Smooth muscle cell of the brain vasculature (primary cell): ENCODE measurements around the gene PCYT1A.
A peak's percentile ranks its signal among the peaks of the same experiment; 100 is the strongest.
"Not testable (repeated sequence)": the region's sequence is repeated elsewhere in the genome, so short reads cannot be mapped to it uniquely, and the experiment has no call there.

Source experiments
- DNase-seq: peaks from one replicate; pipeline ENCODE4 v3.0.0-alpha.2; 2012; ENCODE audit warnings: low read depth, low spot score

PCYT1A gene

DNA sequence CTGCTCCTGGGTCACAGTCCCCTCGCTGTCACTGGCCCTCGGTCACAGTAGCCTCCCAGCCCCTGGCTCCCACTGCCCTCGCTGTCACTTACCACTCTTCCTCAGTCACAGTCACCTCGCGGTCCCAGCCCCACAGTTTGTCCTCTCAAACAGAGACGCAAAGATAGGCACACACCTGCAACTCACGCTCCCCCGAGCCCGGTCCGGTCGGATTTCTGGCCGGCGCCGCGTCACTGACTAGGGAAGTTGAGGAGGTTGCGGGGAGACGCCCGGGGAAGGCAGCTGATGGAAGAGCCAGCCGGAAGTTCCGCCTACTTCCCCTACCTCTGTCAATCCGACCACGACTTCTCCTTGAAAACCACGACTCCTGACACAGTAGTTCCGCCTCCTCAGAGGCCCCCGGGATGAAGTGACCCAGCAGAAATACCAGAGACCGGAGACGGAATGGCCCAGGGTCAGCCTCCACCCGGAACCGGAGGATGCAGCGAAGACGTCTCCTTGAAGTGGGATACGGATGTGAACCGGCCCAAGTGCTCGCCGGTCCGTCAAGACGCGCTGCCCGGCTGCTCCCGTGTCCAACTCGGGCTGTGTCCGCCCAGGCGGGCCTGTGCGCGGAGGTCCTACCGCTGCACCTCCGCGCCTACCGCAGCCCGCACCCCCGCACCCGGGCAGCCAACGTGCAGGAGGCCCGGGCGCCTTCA, at the start of gene PCYT1A:
Gene PCYT1A, minus strand, starts transcription at position 287 of the 701 bp plus-strand sequence. CDS start 17,195 bp downstream, outside the sequence.
- peak; percentile 79 for DNase-seq

DNA sequence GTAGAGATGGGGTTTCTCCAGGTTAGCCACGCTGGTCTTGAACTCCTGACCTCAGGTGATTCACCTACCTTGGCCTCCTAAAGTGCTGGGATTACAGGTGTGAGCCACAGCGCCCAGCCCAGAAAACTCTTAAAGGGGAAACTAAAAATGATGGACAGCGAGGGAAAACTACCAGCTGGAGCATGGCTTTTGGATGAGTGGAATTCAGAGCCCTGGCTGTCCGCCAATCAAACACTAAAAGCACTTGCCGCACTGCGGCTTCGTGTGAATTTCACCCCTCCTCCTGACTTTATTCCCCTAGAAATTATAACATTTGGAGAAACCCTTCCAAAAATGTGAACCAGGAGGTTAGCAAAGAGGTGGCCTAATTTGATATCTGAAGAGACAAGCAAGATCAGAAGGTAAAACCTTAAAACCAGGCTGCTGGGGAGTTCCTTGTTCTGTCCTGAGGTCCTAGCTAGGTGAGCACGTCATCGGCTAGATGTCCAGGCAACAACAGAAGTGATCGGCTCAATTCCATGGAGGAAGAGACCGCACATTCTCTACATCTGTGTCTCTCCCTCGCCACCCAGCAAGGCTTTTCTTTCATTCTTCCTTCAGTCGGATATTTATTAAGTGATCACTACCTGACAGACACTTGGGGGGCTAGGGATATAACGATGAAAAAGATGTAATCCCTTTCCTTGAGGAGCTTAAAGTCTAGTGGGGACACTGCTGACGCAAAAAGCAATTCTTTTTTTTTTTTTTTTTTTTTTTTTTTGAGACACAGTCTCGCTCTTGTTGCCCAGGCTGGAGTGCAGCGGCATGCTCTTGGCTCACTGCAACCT, 49.0 kb upstream of the PCYT1A start:
- DNase-seq: no peak

DNA sequence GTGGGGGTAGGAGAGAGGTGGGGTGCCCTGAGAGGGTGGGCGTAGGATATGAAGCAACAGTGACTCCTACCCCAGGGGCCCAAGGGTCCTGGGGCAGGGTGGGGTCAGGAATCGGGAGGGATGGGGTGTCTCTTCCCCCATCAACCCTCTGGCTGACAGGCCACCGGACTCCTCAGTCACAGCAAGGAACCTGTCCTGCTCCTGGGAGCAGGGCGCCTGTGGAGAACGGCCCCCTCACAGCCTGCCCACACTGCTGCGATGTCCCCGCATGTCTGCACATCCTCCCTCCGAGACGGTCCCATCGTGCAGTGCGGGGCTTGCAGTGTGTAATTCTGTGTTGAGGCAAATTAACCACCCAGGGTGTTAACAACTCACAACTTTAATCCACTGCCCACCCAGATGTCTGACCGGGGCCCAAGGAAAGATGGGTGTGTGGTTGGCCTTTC, 48.0 kb upstream of the PCYT1A start:
- DNase-seq: no peak

DNA sequence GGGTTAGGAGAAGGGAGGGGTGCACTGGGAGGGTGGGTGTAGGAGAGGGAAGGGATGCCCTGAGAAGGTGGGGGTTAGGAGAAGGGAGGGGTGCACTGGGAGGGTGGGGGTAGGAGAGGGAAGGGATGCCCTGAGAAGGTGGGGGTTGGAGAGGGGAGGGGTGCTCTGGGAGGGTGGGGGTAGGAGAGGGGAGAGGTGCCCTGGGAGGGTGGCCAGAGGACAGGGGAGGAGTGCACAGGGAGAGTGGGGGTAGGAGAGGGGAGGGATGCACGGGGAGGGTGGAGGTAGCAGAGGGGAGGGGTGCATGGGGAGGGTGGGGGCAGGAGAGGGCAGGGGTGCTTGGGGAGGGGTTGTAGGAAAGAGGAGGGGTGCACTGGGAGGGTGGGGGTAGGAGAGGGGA, 47.5 kb upstream of the PCYT1A start:
- DNase-seq: no peak

DNA sequence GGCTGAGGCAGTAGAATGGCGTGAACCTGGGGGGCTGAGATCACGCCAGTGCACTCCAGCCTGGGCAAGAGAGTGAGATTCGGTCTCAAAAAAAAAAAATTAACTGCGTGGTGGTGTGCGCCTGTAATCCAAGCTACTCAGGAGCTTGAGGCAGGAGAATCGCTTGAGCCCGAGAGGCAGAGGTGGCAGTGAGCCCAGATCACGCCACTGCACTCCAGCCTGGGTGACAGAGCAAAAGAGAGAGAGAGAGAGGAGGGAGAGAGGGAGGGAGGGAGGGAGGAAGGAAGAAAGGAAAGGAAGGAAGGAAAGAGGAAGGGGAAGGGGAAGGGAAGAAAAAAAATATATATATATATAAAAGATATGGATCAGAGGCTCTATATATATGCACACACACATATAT, 44.6 kb upstream of the PCYT1A start:
- DNase-seq: no peak

DNA sequence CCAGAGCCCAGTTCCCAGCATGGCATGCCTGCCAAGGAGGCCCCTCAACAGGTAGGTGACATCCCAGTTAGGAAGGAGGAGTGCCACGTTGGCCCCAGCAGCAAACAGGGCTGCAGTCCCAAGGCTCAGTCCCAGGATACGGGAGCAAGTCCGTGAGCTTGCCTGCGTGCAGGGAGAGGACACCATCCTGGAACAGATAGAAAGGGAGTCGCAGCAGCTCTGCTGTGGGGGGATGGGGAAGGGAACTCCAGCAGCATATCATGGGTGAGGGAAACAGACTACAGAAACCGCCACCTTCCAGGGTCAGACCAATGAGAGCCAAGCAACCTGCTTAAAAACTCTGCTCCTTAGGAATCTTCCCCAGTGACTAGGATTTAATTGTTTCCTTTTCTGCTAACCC, 39.9 kb upstream of the PCYT1A start:
- no peak for DNase-seq

DNA sequence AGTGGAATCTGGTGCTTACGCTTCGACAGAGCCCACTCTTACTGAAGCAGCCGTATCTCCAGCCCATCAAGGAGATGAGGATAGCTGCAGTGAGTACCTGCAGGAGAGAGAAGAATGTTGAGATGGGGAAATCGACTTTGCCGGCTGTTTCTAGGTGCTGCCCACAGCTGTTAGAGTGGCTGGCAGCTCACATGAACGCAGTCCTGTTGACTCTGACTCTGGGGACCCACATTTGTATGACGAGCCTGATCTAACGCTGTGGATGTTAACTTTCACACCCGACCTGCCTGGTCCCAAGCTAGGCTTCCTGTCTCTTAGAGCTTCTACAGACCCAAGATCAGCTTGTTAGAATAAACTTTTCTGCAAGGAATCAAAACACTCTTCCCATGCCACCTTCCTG, 39.4 kb upstream of the PCYT1A start:
- no peak for DNase-seq

DNA sequence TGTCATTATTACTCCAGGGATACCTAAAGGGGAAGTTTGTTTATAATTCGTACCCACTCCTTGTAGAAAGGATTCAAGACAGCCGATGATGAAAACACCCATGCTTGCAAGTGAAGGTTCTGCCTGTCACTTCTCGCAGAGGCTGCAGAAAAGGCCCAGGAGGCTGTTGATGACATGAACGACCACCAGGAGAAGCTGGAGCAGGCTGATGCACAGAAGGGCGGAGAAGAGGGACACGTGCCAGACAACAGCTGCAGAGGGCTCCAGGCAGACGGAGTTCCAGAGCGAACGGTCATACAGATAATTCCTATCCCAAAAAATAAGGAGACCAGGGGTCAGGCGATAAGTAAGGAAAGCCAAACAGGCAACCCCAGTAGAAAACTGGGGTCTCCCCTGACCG, 36.2 kb upstream of the PCYT1A start:
- DNase-seq: no peak

DNA sequence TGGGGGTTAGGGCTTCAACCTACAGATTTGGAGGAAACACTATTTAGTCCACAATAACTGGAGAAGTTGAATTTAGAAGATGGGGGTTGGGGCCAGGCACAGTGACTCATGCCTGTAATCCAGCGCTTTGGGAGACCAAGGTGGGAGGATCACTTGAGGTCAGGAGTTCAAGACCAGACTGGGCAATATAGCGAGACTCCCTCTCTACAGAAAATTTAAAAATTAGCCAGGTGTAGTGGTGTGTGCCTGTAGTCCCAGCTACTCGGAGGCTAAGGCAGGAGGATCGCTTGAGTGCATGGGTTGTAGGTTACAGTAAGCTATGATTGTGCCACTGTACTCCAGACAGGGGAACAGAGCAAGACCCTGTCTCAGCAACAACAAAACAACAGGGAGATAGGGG, 35.5 kb upstream of the PCYT1A start:
- no peak for DNase-seq

DNA sequence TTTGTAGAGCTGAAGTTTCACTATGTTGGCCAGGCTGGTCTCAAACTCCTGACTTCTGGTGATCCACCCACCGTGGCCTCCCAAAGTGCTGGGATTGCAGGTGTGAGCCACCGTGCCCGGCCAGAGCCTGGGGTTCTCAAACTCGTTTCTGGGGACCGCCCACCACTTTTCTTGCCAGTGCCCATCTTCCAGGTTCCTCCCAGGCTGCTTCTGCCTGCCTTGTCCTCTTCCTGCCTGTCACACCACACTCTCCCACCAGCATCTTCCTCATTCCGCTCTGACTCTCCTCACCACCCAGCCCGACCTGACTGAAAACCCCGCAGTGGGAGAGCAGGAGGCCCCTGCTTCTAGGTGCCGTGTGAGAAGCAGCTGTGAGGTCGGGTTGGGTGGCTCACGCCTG, 33.6 kb upstream of the PCYT1A start:
- DNase-seq: no peak

DNA sequence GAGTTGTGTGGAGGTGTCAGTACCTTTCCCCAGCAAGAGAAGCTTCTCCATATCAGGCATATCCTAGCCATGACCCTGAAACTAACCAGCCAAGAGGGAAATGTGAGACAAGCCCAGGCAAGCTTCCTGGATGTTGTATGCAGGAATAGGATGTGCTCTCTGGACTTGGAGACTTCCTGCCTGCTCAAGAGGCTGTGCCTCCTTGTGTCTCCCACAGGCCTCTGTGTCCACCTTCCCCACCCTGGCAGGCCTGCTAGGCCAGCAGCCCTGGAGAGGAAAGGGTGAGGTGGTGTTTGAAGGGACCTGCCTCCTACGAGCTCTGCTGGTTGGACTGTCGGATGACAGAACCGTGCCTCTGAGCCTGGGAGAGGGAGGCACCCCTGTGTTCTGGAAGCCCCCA, 32.6 kb upstream of the PCYT1A start:
- DNase-seq: no peak

DNA sequence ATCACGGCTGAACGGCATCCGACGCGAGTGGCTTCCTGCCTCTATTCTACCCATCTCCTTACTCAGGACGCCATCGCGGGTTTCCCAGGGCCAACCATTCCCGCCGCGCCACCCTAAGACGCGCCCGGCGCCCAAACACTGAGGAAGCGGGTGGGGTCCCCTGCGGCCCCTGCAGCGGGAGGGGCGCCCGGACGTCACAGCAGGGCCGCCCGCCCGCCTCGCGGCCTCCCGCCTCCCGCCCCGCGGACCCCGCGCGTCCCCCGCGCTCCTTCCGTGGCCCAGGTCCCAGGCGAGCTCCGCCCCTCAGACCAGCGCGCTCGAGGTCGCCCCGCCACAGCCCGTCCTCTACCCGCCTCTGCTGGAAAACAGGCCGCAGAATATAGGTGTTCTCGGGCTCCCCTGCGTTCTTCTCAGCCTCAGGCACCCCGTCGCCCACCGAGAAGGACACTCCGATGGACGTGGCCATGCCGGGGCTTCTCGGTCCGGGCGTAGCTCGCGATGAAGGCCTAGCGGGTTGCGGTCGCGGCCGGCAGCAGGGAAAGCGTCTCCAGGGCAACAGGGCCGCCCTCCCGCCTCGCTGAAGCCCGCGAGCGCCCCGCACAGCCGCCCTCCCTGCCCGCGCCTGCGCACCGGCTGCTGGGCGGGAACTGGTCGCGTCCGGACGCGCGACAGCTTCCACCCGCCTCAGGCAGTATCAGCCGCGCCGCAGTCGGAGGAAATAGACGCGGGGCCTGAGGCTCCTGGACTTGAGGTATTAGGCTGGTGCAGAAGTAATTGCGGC, 30.4 kb upstream of the PCYT1A start, which contains the start of gene DYNLT2B:
Gene DYNLT2B, minus strand, starts transcription at position 554 of the 781 bp plus-strand sequence. Its CDS starts 88 bp downstream, at position 466.
- DNase-seq: peak; percentile 78

DNA sequence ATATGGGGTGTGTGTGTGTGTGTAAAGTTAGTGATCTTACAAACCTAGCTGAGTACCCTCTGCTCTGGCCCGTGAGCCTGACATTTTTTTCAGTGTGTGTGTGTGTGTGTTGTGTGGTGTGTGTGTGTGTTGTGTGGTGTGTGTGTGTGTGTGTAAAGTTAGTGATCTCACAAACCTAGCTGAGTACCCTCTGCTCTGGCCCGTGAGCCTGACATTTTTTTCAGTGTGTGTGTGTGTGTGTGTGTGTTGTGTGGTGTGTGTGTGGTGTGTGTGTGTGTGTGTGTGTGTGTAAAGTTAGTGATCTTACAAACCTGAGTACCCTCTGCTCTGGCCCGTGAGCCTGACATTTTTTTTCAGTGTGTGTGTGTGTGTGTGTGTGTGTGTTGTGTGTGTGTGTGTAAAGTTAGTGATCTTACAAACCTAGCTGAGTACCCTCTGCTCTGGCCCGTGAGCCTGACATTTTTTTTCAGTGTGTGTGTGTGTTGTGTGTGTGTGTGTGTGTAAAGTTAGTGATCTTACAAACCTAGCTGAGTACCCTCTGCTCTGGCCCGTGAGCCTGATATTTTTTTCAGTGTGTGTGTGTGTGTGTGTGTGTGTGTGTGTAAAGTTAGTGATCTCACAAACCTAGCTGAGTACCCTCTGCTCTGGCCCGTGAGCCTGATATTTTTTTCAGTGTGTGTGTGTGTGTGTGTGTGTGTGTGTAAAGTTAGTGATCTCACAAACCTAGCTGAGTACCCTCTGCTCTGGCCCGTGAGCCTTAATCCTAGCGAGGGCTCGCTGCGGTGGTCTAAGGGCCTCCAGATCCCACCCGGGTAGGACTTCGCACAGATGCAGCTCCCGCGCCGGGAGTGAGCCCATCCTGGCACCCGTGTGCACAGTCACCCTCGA, 29.5 kb upstream of the PCYT1A start:
- not testable (repeated sequence) for DNase-seq

DNA sequence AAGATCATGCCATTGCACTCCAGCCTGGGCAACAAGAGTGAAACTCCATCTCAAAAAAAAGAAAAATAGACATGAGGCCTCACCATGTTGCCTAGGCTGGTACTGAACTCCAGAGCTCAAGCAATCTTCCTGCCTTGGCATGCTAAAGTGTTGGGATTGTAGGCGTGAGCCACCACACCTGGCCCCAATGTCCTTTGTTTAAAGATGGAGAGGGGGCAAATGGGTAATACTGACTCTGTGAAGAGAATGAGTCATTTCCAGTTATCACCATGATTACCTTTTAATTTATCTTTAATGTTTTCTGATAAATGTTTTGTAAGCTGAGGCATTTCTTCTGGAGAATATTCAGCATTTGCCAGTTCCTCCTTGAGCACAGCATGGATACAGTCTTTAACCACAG, 28.3 kb upstream of the PCYT1A start:
- no peak for DNase-seq

DNA sequence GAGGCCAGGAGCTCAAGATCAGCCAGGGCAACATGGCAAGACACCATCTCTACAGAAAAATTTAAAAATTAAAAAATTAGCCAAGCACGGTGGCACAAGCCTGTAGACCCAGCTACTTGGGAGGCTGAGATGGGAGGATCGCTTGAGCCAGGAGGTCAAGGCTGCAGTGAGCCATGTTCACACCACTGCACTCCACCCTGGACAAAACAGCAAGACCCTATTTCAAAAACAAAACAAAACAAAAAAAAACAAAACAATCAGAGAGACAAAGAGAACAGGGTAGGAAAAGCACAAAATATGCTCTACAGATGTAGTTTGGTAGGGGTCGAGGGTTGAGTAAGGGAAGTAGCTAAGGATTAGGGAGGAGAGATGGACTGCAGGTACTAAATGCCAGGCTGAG, 27.1 kb upstream of the PCYT1A start:
- no peak for DNase-seq

DNA sequence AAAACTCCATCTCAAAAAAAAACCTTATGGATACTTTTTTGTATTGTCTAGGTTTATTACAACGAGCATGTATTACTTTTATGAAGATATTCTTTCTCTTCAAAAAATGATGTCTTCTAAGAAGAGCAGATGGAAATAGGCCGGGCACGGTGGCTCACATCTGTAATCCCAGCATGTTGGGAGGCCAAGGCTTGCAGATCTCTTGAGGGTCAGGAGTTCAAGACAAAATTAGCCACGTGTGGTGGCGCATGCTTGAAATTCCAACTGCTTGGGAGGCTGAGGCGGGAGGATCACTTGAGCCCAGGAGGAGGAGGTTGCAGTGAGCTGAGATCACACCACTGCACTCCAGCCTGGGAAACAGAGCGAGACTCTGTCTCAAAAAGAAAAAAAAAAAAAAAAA, 26.6 kb upstream of the PCYT1A start:
- not testable (repeated sequence) for DNase-seq

DNA sequence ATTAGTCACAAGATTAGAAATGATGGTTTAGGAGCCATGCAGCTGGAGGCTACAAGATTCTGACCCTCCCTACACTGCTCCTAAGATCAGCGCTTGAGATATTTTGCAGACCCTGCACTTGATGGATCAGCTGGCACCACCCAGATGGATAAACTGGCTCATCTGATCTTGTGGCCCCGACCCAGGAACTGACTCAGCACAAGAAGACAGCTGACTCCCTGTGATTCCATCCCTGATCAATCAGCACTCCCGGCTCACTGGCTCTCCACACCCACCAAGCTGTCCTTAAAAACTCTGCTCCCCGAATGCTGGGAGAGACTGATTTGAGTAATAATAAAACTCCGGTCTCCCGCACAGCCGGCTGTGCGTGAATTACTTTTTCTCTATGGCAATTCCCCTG, 15.4 kb upstream of the PCYT1A start:
- not testable (repeated sequence) for DNase-seq

DNA sequence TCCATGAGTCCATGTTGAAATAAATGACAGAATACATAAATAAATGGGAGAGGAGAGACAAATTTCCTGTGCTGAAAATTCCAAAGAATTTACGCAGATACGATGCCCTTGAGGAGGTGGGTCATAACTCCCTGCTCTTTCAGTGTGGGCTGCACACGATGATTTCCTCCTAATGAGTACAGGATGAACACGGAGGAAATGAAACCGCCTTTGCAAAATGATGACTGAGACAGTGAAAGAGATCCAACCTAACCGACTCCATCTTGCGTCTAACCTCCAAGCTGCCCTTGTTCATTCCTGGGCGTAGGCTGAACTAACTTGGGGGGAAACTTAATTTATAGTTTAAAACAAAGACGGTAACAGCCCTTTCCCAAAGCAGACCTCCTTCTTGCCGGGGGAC, 15.0 kb upstream of the PCYT1A start:
- not testable (repeated sequence) for DNase-seq

DNA sequence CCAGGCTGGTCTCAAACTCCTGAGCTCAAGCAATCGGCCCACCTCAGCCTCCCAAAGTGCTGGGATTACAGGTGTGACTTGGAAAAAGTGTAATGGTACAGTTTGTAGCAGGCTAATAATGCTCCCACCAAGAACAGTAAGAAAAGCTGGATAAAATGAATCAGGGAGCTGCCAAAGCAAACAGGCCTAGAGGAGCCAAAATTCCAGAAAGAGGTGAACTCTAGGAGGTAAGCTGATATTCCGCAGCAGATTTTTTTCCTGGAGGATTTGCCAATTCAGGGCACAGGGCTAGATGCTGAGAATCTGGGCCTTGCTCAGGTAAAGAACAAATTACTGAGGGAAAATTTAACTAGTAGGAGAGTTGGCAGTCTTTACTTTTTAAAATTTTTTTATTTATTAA, 11.0 kb upstream of the PCYT1A start:
- no peak for DNase-seq

DNA sequence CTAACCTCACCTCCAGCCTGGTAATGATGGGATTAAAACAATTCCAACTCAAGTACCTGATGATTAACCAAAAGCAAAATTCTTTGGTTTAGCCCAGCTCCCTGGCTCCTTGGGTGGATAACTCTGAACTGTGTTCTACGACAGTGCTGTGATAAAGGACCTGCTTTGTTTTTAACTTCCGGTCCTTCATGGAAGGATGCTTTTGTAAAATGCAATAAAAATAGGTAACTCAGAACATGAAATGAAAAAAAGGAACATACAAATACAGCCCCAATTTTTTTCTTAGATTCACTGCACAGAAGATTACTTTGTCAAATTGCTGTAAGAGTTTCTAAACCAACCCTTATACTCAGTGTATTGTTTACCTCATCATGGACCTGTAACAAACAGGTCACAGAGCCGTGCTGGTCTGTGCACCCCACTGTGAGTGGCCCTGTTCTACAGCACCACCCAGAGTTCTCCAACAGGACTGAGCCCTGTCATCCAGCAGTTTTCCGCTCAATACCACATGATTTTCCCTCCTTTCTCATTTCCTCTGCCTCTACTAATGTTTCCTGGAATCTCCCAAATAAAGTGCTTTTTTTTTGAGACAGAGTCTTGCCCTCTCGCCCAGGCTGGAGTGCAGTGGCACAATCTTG, 4.9 kb upstream of the PCYT1A start:
- no peak for DNase-seq

DNA sequence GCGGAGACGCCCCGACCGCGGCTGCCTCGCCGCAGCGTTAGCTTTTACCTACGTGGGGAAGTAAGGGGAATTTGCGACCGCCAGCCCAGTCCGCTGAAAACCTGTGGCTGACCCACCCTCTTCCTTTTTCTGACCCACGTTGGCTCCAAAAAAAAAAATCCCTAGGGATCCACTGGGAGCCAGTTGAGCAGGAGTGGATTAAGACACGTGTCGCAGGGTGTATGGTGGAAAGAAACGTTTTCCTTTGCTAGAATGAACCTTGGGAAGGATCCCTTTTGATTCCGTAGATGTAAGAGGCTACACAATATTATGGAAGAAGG, 575 bp upstream of the PCYT1A start:
- DNase-seq: no peak
